GM18517 (cell line): ENCODE data around the gene ADAMTS5.

ENCODE experiments used
- ATAC-seq: cut with Tn5 transposase; IDR thresholded peaks from one replicate; pipeline ENCODE4 v1.9.1; 2021; ENCODE audit warnings: mild to moderate bottlenecking, moderate library complexity; ENCODE audit not compliant: unreplicated experiment

Gene ADAMTS5

DNA sequence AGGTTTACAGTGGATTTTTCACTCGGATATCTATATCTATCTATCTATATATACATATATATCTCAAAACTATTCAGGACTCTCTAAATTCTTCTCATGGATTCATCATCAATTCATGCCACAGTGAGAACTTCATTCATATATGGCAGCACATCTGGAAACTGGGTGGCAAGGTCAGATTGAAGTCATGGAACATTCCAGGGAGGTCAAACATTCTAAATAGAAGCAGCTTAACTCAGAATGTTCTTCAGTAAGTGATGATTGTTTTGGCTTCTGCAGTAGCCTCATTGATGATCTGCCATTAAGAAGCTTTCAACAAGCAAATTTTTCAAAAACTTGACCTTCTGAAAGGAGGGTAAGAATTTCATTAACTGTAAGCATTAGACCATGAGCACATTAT, 74.7 kb downstream of the ADAMTS5 start:
- no peak for ATAC-seq

DNA sequence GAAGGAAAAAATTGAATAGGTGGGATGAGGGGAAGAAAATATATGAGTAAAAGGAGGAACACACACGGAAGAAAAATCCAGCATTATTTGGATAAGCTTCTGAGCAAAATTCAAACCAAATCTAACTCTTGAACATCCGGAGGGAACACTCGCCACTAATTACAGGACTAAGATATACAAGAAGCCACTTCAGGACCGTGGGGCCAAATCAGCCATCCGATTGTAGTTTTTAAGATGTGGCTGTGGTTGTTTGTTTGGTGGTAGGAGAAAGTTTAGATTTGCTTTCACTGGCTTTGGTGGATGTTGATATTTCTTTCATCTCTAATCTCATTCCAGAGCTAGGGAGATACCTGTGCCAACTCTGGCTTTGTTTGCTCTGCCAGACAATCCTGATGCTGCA, 78.0 kb downstream of the ADAMTS5 start:
- ATAC-seq, result no peak

DNA sequence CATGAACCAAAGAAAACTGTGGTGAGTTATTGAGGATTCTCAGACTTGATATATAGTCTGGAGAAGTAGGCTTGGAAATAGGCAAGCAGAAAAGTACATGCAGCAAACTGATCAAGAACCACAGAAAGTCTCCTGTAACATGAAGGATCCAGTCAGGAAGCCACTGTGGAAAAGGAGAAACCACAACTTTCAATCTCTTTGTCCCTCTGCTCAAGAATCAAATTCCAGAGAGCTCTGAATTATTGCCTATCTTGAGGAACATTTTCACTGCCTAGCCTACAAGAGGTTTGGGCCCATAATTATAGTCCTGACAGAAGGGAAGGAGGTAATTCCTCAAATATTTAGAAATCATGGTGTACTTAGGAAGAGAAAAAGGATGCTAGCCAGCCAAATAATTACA, 78.6 kb downstream of the ADAMTS5 start:
- ATAC-seq, result no peak

DNA sequence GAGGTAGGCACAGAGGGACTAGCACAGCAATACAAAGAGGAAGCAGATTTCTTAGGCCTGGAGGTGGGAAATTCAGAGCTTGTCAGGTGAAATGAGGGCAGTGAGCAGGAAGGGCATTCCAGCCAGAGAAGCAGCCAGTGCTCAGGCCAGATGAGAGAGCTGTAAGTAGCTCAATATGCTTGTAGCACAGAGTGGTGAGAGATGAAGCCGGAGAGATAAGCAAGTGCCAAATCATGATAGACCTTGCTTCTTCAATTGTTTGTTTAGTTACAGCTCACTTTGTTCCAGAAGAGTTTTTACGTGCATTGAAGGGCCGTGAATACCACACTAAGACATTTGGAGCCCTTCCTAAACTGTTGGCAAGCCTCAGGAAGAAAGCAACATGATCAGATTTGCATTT, 79.6 kb downstream of the ADAMTS5 start:
- ATAC-seq, result no peak

DNA sequence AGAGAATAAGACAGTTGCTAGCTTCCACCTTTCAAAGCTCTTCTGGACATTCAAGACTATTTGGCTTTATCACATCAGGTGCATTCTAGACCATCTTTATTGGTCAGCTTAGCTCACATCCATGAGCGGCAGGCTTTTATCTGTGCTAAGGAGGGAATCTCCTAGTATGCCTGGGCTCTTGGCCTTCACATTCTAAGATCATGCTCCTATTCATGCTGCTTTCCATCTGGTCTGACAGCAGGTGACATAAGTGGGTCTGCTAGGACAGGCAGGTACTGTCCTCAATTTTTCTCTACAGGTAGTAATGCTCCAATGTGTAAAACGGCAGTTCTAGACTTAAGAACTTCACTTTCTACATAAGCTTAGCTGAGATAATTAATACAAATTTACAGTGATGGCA, 82.5 kb downstream of the ADAMTS5 start:
- no peak for ATAC-seq

DNA sequence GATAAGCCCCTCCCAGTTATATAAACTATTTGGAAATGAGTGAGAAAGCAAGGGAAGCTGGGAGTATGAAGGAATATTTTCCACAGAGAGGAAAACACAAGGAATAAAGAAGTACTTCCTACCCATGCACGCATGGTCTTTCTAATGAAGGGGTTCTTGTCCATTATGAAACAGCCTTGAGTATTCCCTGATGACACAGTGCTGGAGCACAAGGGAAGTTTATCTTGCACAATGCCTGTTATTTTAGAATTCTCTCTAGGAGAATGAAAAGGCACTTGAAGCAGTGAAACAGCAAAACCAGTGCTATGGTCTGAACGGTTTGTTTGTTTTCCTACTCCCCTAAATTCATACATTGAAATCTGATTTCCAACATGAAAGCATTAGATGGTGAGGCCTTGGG, 83.1 kb downstream of the ADAMTS5 start:
- no peak for ATAC-seq

DNA sequence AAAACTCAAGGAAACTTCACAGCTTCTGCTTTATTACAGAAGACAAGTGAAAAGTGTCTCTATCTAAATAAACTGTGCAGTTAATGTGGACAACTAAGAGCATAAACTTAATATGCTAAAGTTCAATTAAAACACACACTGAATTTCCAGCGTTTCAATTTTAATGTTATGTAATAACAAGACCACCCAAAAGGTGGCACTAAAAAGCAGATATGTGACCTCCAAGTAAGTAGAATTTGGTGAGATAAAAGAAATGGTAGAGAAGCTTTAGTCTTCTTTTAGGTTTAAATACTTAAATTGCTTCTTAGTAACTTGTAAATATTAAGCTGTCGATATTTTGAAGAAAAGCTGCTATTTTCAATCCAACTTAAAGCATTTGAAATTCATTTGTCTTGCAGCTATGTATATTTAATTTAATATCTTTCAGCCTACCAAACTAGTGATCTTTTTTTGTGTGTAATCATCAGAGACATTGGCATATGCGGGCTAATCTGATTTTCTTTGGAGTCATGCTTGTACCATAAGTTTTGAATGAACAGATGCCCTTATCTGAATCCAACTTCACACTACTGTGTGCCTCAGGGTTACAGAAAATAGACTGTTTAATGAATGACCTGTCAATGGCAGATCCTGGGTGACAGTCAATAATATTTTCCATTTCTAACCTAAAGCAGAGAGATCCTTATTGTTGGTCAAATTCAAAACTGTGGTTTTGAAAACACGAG, 85.2 kb downstream of the ADAMTS5 start:
- no peak for ATAC-seq

DNA sequence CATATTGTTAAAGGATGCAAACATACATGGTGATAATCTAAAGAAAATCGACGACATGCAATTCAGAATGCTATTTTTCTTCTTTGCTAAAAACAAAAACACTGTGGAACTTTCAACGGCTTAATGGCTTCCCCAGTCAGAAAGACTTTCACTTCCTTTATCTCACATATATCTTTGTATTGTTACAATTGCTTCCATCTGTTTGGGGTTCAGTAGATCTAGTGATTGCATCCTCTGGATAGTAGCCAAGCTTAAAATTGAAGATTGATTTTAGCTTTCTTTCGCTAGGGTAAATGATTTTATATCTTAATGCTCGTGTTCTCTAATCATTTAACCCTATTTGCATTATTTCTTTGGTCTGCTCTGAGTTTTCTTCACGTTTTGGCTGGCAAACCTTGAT, 89.9 kb downstream of the ADAMTS5 start:
- ATAC-seq, result no peak

DNA sequence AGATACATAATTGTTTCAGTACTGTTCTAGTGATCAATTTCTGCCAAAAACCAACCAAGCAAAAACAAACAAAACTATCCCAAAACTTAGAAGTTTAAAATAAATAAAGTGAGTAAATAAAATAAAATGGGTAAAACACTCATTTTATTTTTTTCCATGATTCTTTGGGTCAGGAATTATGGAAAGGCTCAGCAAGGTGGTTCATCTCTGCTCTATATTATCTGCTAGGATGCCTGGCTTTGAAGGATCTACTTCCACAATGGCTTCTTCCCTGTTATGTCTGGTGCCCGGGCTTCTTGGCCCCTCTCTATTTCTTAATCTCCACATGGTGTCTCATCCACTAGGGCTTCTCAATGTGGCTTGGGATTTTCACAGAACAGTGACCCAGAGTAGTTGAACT, 92.5 kb downstream of the ADAMTS5 start:
- no peak for ATAC-seq
